T-helper 2 cell treated with Interferon-gamma antibody and Interleukin-4, amounts not matched to agents 100 ng/mL and 5 ng/mL, for 36 hours (primary cell): ENCODE measurements around the gene DGLUCY. TPM values are rescaled to one million over a fixed set of nuclear protein-coding genes. Genes with fewer than 3 reads are reported as not detected.
"Not testable (repeated sequence)": the region's sequence is repeated elsewhere in the genome, so short reads cannot be mapped to it uniquely, and the experiment has no call there.

Source experiments
- intact Hi-C: fragments of 100-400 bp; cut with micrococcal nuclease; formaldehyde crosslinking; loops from one replicate; pipeline ENCODE4 v1.15.1; 2023
- total RNA-seq: library from RNA; stranded (reverse); gene quantifications from 2 replicates; pipeline ENCODE4 v1.2.3, GENCODE V29; 2022

The DGLUCY gene
- total RNA-seq, 1 donor from 2014 or later = 96.7 TPM

- intact Hi-C loops = no loop called here
These were observed 10.8 kb upstream of the DGLUCY start for GRCh38 chr14:91103116-91103515.

GRCh38 chr14:91108941-91109611 is 4.8 kb upstream of the DGLUCY start:
- intact Hi-C loops = no loop called here

GRCh38 chr14:91111443-91111842 is 2.4 kb upstream of the DGLUCY start:
- intact Hi-C loops = no loop called here

GRCh38 chr14:91112194-91112593 is 1.7 kb upstream of the DGLUCY start:
- intact Hi-C loops = no loop called here

GRCh38 chr14:91114079-91115065 is 499 bp downstream of the DGLUCY start:
- intact Hi-C loops = loop anchor here (1.0 to 2.0 kb wide), 5 partner anchors 28 to 132 kb away; partner anchors contain the start of gene RPS6KA5

GRCh38 chr14:91115986-91116770 is 2.3 kb downstream of the DGLUCY start:
- intact Hi-C loops = loop anchor here (2.0 kb wide), 3 partner anchors 27 to 131 kb away; no protein-coding TSS in a partner anchor

GRCh38 chr14:91116913-91117588 is 3.2 kb downstream of the DGLUCY start:
- intact Hi-C loops = no loop called here

- intact Hi-C loops = no loop called here
These were observed 4.1 kb downstream of the DGLUCY start for GRCh38 chr14:91117960-91118359.

GRCh38 chr14:91118511-91119068 is 4.7 kb downstream of the DGLUCY start:
- intact Hi-C loops = no loop called here

GRCh38 chr14:91119556-91120311 is 5.9 kb downstream of the DGLUCY start:
- intact Hi-C loops = no loop called here

GRCh38 chr14:91123201-91123600 is 9.3 kb downstream of the DGLUCY start:
- intact Hi-C loops = no loop called here

- intact Hi-C loops = not testable (repeated sequence)
These were observed 10.8 kb downstream of the DGLUCY start for GRCh38 chr14:91124406-91125270.

- intact Hi-C loops = no loop called here
These were observed 11.4 kb downstream of the DGLUCY start for GRCh38 chr14:91125271-91125660.

GRCh38 chr14:91125801-91126200 is 11.9 kb downstream of the DGLUCY start:
- intact Hi-C loops = no loop called here

- intact Hi-C loops = no loop called here
These were observed 12.9 kb downstream of the DGLUCY start for GRCh38 chr14:91126761-91127160.

GRCh38 chr14:91127401-91127801 is 13.5 kb downstream of the DGLUCY start:
- intact Hi-C loops = no loop called here

- intact Hi-C loops = no loop called here
These were observed 14.1 kb downstream of the DGLUCY start for GRCh38 chr14:91127924-91128323.

GRCh38 chr14:91128699-91129098 is 14.8 kb downstream of the DGLUCY start:
- intact Hi-C loops = no loop called here

- intact Hi-C loops = no loop called here
These were observed 15.4 kb downstream of the DGLUCY start for GRCh38 chr14:91129261-91129660.
